GM12878 (cell line): ENCODE results near the gene HERC5. TPM values are rescaled to one million over a fixed set of nuclear protein-coding genes. Genes with fewer than 3 reads are reported as not detected.

ENCODE experiments used
- EED ChIP-seq: sonication (generic); IDR thresholded peaks from 2 replicates; pipeline ENCODE4 v1.6.1; 2016; ENCODE audit warnings: antibody characterized with exemption, low read depth
- EGR1 ChIP-seq, 2 experiments: IDR thresholded peaks; 1 replicate in 1 of 2; 2 replicates in 1 of 2; pipeline ENCODE4 v1.6.1; 2011 to 2012; ENCODE audit warnings: low read depth in 2 of 2, low read length in 2 of 2, borderline replicate concordance in 1 of 2, mild to moderate bottlenecking in 1 of 2, moderate library complexity in 1 of 2
- KLF5 ChIP-seq: fragments of 450-650 bp; IDR thresholded peaks from 2 replicates; pipeline ENCODE4 v1.6.1; 2014; ENCODE audit warnings: mild to moderate bottlenecking; ENCODE audit not compliant: partially characterized antibody
- NKRF ChIP-seq: fragments of 450-650 bp; conservative IDR thresholded peaks from 2 replicates; pipeline ENCODE4 v1.6.1; 2017; ENCODE audit warnings: mild to moderate bottlenecking, moderate library complexity
- RAD51 ChIP-seq: fragments of 450-650 bp; IDR thresholded peaks from 2 replicates; pipeline ENCODE4 v1.6.1; 2016; ENCODE audit warnings: moderate library complexity, mild to moderate bottlenecking, inconsistent platforms
- RELA ChIP-seq: fragments of 450-650 bp; IDR thresholded peaks from 2 replicates; pipeline ENCODE4 v1.8.0; 2014; ENCODE audit warnings: borderline replicate concordance; ENCODE audit not compliant: partially characterized antibody
- TBL1XR1 ChIP-seq: IDR thresholded peaks from 2 replicates; pipeline ENCODE4 v1.6.1; 2012; ENCODE audit warnings: low read depth, low read length, improper control_type of control experiment
- polyA plus RNA-seq, 11 experiments: library from polyadenylated mRNA; depleted of rRNA in 4 of 11; unstranded in 6 of 11; stranded (reverse) in 5 of 11; fragments of >200 nt; fragmentation: Nextera tagmentation in 4 of 11; fragmentation: Illumina TruSeq in 1 of 11; extraction: Ambion mirVana in 4 of 11; extraction: Trizol in 1 of 11; gene quantifications; 1 replicate in 1 of 11; 2 replicates in 10 of 11; pipeline versions ENCODE4 v1.2.1 to v1.2.3, GENCODE V29; 2011 to 2016; ENCODE audit warnings: inconsistent platforms in 2 of 11, missing spikeins in 2 of 11, low read depth in 1 of 11
- total RNA-seq, 4 experiments: library from RNA; depleted of rRNA in 3 of 4; stranded (reverse); fragments of >200 nt in 3 of 4; fragmentation: Illumina TruSeq in 1 of 4; extraction: Trizol in 1 of 4; gene quantifications; 2 replicates each; pipeline versions ENCODE4 v1.2.1 to v1.2.3, GENCODE V29; 2013 to 2021
- TF ChIP-seq, protein P1 (sequence below): fragments of 450-650 bp; IDR thresholded peaks from 2 replicates; pipeline ENCODE4 v1.6.1; 2017; ENCODE audit warnings: mild to moderate bottlenecking, low read depth, inconsistent platforms; ENCODE audit not compliant: poor library complexity, severe bottlenecking

HERC5 gene
- total and polyA plus RNA-seq, 10 of the 15 experiments (the other 5 are each of a cell fraction or from before 2014, with no cell fraction given), result 12.5 to 60.7 (median 25.1) TPM

DNA sequence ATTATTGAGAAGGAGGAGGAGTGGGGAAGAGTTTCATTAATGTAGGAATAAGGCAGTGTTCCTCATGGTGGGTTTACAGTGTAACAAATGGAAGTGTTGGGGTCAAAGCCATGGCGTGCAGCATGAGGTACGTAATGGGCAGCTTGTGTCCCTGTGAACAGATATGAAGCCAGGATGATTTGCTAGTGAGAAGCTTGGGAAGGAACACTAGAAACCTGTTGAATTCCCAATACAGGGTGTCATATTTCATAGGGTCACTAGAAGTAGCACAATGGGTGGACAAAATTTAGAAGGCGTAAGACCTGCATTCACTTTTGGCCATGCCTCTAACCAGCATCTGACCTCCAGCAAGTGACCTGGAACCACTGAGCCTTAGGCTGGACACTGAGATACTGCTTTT, 59.8 kb downstream of the HERC5 start (continued):
- TF ChIP-seq, protein P1, sequence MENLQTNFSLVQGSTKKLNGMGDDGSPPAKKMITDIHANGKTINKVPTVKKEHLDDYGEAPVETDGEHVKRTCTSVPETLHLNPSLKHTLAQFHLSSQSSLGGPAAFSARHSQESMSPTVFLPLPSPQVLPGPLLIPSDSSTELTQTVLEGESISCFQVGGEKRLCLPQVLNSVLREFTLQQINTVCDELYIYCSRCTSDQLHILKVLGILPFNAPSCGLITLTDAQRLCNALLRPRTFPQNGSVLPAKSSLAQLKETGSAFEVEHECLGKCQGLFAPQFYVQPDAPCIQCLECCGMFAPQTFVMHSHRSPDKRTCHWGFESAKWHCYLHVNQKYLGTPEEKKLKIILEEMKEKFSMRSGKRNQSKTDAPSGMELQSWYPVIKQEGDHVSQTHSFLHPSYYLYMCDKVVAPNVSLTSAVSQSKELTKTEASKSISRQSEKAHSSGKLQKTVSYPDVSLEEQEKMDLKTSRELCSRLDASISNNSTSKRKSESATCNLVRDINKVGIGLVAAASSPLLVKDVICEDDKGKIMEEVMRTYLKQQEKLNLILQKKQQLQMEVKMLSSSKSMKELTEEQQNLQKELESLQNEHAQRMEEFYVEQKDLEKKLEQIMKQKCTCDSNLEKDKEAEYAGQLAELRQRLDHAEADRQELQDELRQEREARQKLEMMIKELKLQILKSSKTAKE, result no peak
- TF ChIP-seq TBL1XR1 (no peak), KLF5 (no peak), RELA (no peak), RAD51 (no peak), NKRF (no peak), EGR1 (IDR thresholded peaks at IDR 0.05; ENCODE audit: borderline replicate concordance in 1 of 2, low read depth in 2 of 2, low read length in 2 of 2) (no peak), EED (no peak)
